Endothelial cell of umbilical vein (primary cell): ENCODE data around the gene OTOGL. TPM values are rescaled to one million over a fixed set of nuclear protein-coding genes. Genes with fewer than 3 reads are reported as not detected.

ENCODE experiments used
- BruUV-seq: library from RNA; stranded (reverse); fragments of 400-500 nt; replicated peaks from 2 replicates; lab custom pipeline; 2021; lab: Mats Ljungman, UMichigan
- CTCF ChIA-PET: fragments of 300-600, 350-600 bp; sonication (Branson Sonifier 250); formaldehyde crosslinking; loops from one replicate; lab custom pipeline; 2021; ENCODE audit warnings: antibody characterized with exemption, inconsistent platforms; lab: Charles Lee
- POLR2A ChIA-PET: fragments of 300-600, 350-600 bp; sonication (Branson Sonifier 250); formaldehyde crosslinking; loops from one replicate; lab custom pipeline; 2021; ENCODE audit warnings: antibody characterized with exemption, inconsistent platforms; lab: Charles Lee
- DNase-seq: peaks from one replicate; pipeline ENCODE4 v3.0.0-alpha.2; 2011; ENCODE audit warnings: low read depth, low spot score
- FAIRE-seq: peaks from 2 replicates; lab custom pipeline; 2011; peaks lifted over from hg19 to GRCh38; lab: Jason Lieb, UNC
- H2AFZ ChIP-seq: 2 replicates; pipeline ENCODE4 v1.6.0; 2012; ENCODE audit warnings: low read depth, low read length, control low read depth, inconsistent platforms
- H3K27ac ChIP-seq: 2 replicates; pipeline ENCODE4 v1.5.1; 2011; ENCODE audit warnings: low read depth, mild to moderate bottlenecking, control low read depth, low read length, moderate library complexity; ENCODE audit not compliant: insufficient read depth
- H3K27me3 ChIP-seq, 2 experiments: 2 replicates each; pipeline versions ENCODE4 v1.6.0 to v1.6.1; 2011; ENCODE audit warnings: low read length in 2 of 2, mixed read lengths in 1 of 2; ENCODE audit not compliant: control insufficient read depth in 2 of 2, insufficient read depth in 2 of 2
- H3K36me3 ChIP-seq, 2 experiments: 2 replicates in 1 of 2; 3 replicates in 1 of 2; pipeline ENCODE4 v1.5.1; 2011; ENCODE audit warnings: low read length in 2 of 2, mild to moderate bottlenecking in 1 of 2, moderate library complexity in 1 of 2; ENCODE audit not compliant: control insufficient read depth in 2 of 2, insufficient read depth in 2 of 2; ENCODE audit errors: extremely low read depth in 1 of 2
- H3K4me1 ChIP-seq: 3 replicates; pipeline ENCODE4 v1.5.1; 2011; ENCODE audit warnings: mild to moderate bottlenecking, low read length; ENCODE audit not compliant: control insufficient read depth, insufficient read depth; ENCODE audit errors: extremely low read depth
- H3K4me2 ChIP-seq: 2 replicates; pipeline ENCODE4 v1.6.1; 2011; ENCODE audit warnings: low read length, control low read depth, mixed read lengths; ENCODE audit not compliant: insufficient read depth
- H3K4me3 ChIP-seq, 3 experiments: fragments of 200-600 bp in 1 of 3; sonication (generic), shearing (Covaris generic) in 1 of 3; replicated peaks in 1 of 3; 2 replicates each; pipeline ENCODE4 v1.5.1; 2011 to 2016; ENCODE audit warnings: control low read depth in 3 of 3, low read length in 3 of 3, mild to moderate bottlenecking in 2 of 3, inconsistent platforms in 1 of 3, low read depth in 1 of 3, moderate library complexity in 1 of 3; ENCODE audit not compliant: insufficient read depth in 1 of 3
- H3K79me2 ChIP-seq: 2 replicates; pipeline ENCODE4 v1.6.0; 2012; ENCODE audit warnings: low read length, inconsistent platforms; ENCODE audit not compliant: control insufficient read depth, insufficient read depth
- H3K9ac ChIP-seq: replicated peaks from 2 replicates; pipeline ENCODE3; 2011; ENCODE audit warnings: low read length, control low read depth; ENCODE audit not compliant: insufficient read depth; ENCODE audit errors: extremely low read depth
- H3K9me1 ChIP-seq: replicated peaks from 3 replicates; pipeline ENCODE4 v1.6.0; 2011; ENCODE audit warnings: mild to moderate bottlenecking, low read length; ENCODE audit not compliant: control insufficient read depth, insufficient read depth; ENCODE audit errors: extremely low read depth
- H3K9me3 ChIP-seq: replicated peaks from 2 replicates; pipeline ENCODE4 v1.5.1; 2012; ENCODE audit warnings: low read length, inconsistent platforms; ENCODE audit not compliant: control insufficient read depth, insufficient read depth
- H4K20me1 ChIP-seq: replicated peaks from 2 replicates; pipeline ENCODE3; 2011; ENCODE audit warnings: mild to moderate bottlenecking, low read length; ENCODE audit not compliant: control insufficient read depth, insufficient read depth; ENCODE audit errors: extremely low read depth
- CTCF ChIP-seq, 2 donors: IDR thresholded peaks; 1 replicate in 1 of 2; 2 replicates in 1 of 2; pipeline ENCODE4 v1.5.1; 2011; ENCODE audit warnings: low read length in 2 of 2, mild to moderate bottlenecking in 2 of 2, moderate library complexity in 2 of 2, control low read depth in 1 of 2, inconsistent platforms in 1 of 2, low read depth in 1 of 2; ENCODE audit not compliant: insufficient read depth in 1 of 2; ENCODE audit errors: extremely low read depth in 1 of 2
- EZH2 ChIP-seq: IDR thresholded peaks from 2 replicates; pipeline ENCODE4 v1.6.1; 2012; ENCODE audit warnings: borderline replicate concordance, low read depth, mild to moderate bottlenecking, moderate library complexity, low read length, inconsistent platforms; ENCODE audit not compliant: severe bottlenecking
- FOS ChIP-seq: IDR thresholded peaks from 2 replicates; pipeline ENCODE4 v1.6.1; 2011; ENCODE audit warnings: mild to moderate bottlenecking, low read length, moderate library complexity, borderline replicate concordance; ENCODE audit not compliant: insufficient read depth
- GATA2 ChIP-seq: IDR thresholded peaks from 2 replicates; pipeline ENCODE4 v1.7.0; 2011; ENCODE audit warnings: low read depth, mild to moderate bottlenecking, moderate library complexity, mixed read lengths, low read length; ENCODE audit not compliant: insufficient read length, insufficient read depth
- JUN ChIP-seq: IDR thresholded peaks from 2 replicates; pipeline ENCODE4 v1.6.1; 2011; ENCODE audit warnings: borderline replicate concordance, low read depth; ENCODE audit not compliant: insufficient read length, insufficient read depth
- MAX ChIP-seq: IDR thresholded peaks from 2 replicates; pipeline ENCODE4 v1.6.1; 2011; ENCODE audit not compliant: insufficient read depth, insufficient read length
- MYC ChIP-seq: IDR thresholded peaks from one replicate; pipeline ENCODE4 v1.6.1; 2011; ENCODE audit warnings: mild to moderate bottlenecking, low read depth, low read length
- POLR2A ChIP-seq: IDR thresholded peaks from 2 replicates; pipeline ENCODE4 v1.6.1; 2012; ENCODE audit warnings: low read depth, mild to moderate bottlenecking, control low read depth, low read length
- POLR2AphosphoS5 ChIP-seq: IDR thresholded peaks from 2 replicates; pipeline ENCODE4 v1.6.1; 2012; ENCODE audit warnings: low read depth, mild to moderate bottlenecking, control low read depth, low read length, moderate library complexity; ENCODE audit not compliant: insufficient read depth
- dilution Hi-C: fragments of 300-500 bp; cut with MboI; formaldehyde crosslinking; loops from one replicate; pipeline ENCODE4 v1.15.0; 2019; ENCODE audit warnings: low sequenced_read_pairs; ENCODE audit not compliant: extremely low pct_ligation_motif_present
- intact Hi-C: fragments of 100-400 bp; cut with micrococcal nuclease; formaldehyde crosslinking; loops from one replicate; pipeline ENCODE4 v1.10.0; 2022
- polyA plus RNA-seq, 4 experiments: library from polyadenylated mRNA; depleted of rRNA in 3 of 4; stranded (reverse) in 3 of 4; unstranded in 1 of 4; fragments of >200 nt; gene quantifications; 2 replicates each; pipeline versions ENCODE4 v1.2.1 to v1.2.3, GENCODE V29; 2011 to 2012; ENCODE audit warnings: missing spikeins in 1 of 4
- total RNA-seq: library from RNA; stranded (reverse); gene quantifications from 2 replicates; pipeline ENCODE4 v1.2.3, GENCODE V29; 2021

OTOGL gene
- total and polyA plus RNA-seq, 2 donors (not counting 3 experiments of a cell fraction or from before 2014, with no cell fraction given), result 1.4 to 2.0 TPM

- POLR2A ChIA-PET, result no interaction called here
- Histone ChIP-seq H3K9ac (no peak overlapping the region), H3K4me1 (no peaks in the 10 kb centered on the region), H3K27ac (no peak overlapping the region), H3K4me2 (no peak overlapping the region), H3K27me3 (peaks cover 0 to 4% of the 10 kb centered on the region in 2 experiments), H4K20me1 (no peaks in the 10 kb centered on the region), H3K9me1 (no peaks in the 10 kb centered on the region), H3K9me3 (no peaks in the 10 kb centered on the region), H3K79me2 (no peaks in the 10 kb centered on the region), H3K4me3 (no peak overlapping the region), H2AFZ (no peak overlapping the region), H3K36me3 (no peaks in the 10 kb centered on the region)
- TF ChIP-seq FOS, result no peak
- no peak for TF ChIP-seq GATA2
- TF ChIP-seq MAX, result no peak
- no peak for TF ChIP-seq MYC
- TF ChIP-seq POLR2AphosphoS5, result no peak
- TF ChIP-seq JUN, result no peak
- no peak for TF ChIP-seq POLR2A
- TF ChIP-seq EZH2, result no peak
- no peak for TF ChIP-seq CTCF (IDR thresholded peaks at IDR 0.05; ENCODE audit: extremely low read depth in 1 of 2, insufficient read depth in 1 of 2, low read depth in 1 of 2, low read length in 2 of 2)
- no TSS peak for BruUV-seq
- FAIRE-seq, result no peak
- CTCF ChIA-PET, result no interaction called here
- no peak for DNase-seq
- intact Hi-C loops, result loop anchor here (10.0 kb wide), 1 partner anchor 47 kb away; no protein-coding TSS in a partner anchor
- dilution Hi-C loops, result no loop called here
Measured at GRCh38 chr12:80162177-80162576, 62.8 kb downstream of the OTOGL start.
